ENCODE data around the gene MYT1. TPM values are rescaled to one million over a fixed set of nuclear protein-coding genes. Genes with fewer than 3 reads are reported as not detected.

Gene MYT1
- total RNA-seq, 1 experiment from 2014 or later: 7.1 TPM

DNA sequence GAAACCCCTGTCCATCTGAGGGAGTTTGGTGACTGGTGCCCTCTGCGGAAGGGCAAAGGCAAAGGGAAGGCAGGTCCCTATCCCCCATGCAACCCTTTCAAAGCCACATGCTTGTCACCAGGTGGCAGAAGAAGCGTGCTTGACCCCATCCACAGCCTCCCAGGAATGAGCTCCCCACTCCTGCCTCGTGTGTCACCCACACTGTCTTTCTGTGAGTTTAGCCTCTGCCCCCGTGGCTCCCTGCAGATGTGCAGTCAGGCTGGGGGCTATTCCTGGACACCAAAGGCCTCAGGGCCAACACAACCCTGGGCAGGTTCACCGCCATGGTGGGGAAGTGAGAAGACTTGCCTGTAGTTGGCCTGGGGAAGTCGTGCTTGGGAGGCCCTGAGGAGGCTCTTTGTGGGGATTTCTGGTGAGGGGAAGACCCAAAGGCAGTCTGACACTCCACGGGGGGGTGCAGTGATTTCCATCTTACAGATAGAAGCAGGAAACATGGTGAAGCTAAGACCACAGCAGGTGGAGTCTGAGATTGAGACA is 74.7 kb downstream of the MYT1 start:
- Histone ChIP-seq H3K27me3 (ENCODE audit: insufficient read depth, low read length) (no peaks in the 10 kb centered on the region), H3K4me2 (ENCODE audit: low read length) (no peak overlapping the region), H4K20me1 (ENCODE audit: insufficient read depth) (no peaks in the 10 kb centered on the region), H3K9ac (ENCODE audit: low read length) (no peak overlapping the region), H3K79me2 (ENCODE audit: insufficient read depth, low read length) (no peaks in the 10 kb centered on the region), H3K27ac (ENCODE audit: low read depth, low read length) (no peak overlapping the region), H2AFZ (ENCODE audit: low read depth, low read length, poor library complexity, severe bottlenecking) (no peak overlapping the region), H3K9me2 (ENCODE audit: insufficient read depth) (no peaks in the 10 kb centered on the region), H3K4me3 (replicated peaks in 1 of 2; ENCODE audit: low read depth in 1 of 2, low read length in 2 of 2) (no peak overlapping the region), H3K9me3 (ENCODE audit: control insufficient read depth in 1 of 2, insufficient read depth in 1 of 2, low read depth in 1 of 2, low read length in 2 of 2) (no peaks in the 10 kb centered on the region), H3K36me3 (ENCODE audit: control insufficient read depth in 1 of 2, insufficient read depth in 2 of 2, low read length in 2 of 2) (no peaks in the 10 kb centered on the region), H3K4me1 (ENCODE audit: control insufficient read depth in 1 of 2, insufficient read depth in 2 of 2, low read length in 2 of 2) (no peaks in the 10 kb centered on the region)
- ChIA-PET RAD21 (ENCODE audit: low non-redundant PET in 1 of 2, low total read pairs in 2 of 2, uncharacterized antibody in 2 of 2, unreplicated experiment in 2 of 2) (no interaction called here), CTCF (interaction anchor here (0.9 kb wide), 1 partner anchor 17 kb away, joined by 4 read pairs; the partner anchor contains the start of gene PCMTD2), POLR2A (no interaction called here)
- intact Hi-C loops (cut with micrococcal nuclease): no loop called here
- ATAC-seq (no peak), DNase-seq (ENCODE audit: low read depth, low spot score) (no peak)
- no TSS peak for BruUV-seq (replicated peaks)
- TF ChIP-seq CEBPB (IDR thresholded peaks at IDR 0.05; ENCODE audit: low read depth): no peak
- TF ChIP-seq TCF7L2 (IDR thresholded peaks at IDR 0.05; ENCODE audit: borderline replicate concordance, extremely low read depth, insufficient read depth, insufficient read length): no peak
- no peak for TF ChIP-seq POLR2AphosphoS5 (IDR thresholded peaks at IDR 0.05; ENCODE audit: low read depth, low read length)
- no peak for TF ChIP-seq POLR2A (IDR thresholded peaks at IDR 0.05; ENCODE audit: borderline replicate concordance, extremely low read depth, insufficient read depth, insufficient read length)
- TF ChIP-seq, protein P1, sequence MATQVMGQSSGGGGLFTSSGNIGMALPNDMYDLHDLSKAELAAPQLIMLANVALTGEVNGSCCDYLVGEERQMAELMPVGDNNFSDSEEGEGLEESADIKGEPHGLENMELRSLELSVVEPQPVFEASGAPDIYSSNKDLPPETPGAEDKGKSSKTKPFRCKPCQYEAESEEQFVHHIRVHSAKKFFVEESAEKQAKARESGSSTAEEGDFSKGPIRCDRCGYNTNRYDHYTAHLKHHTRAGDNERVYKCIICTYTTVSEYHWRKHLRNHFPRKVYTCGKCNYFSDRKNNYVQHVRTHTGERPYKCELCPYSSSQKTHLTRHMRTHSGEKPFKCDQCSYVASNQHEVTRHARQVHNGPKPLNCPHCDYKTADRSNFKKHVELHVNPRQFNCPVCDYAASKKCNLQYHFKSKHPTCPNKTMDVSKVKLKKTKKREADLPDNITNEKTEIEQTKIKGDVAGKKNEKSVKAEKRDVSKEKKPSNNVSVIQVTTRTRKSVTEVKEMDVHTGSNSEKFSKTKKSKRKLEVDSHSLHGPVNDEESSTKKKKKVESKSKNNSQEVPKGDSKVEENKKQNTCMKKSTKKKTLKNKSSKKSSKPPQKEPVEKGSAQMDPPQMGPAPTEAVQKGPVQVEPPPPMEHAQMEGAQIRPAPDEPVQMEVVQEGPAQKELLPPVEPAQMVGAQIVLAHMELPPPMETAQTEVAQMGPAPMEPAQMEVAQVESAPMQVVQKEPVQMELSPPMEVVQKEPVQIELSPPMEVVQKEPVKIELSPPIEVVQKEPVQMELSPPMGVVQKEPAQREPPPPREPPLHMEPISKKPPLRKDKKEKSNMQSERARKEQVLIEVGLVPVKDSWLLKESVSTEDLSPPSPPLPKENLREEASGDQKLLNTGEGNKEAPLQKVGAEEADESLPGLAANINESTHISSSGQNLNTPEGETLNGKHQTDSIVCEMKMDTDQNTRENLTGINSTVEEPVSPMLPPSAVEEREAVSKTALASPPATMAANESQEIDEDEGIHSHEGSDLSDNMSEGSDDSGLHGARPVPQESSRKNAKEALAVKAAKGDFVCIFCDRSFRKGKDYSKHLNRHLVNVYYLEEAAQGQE (IDR thresholded peaks at IDR 0.05; ENCODE audit: low read depth): no peak

Data from HCT116 (cell line).